ENCODE results near the gene SDHC.

Gene SDHC

DNA sequence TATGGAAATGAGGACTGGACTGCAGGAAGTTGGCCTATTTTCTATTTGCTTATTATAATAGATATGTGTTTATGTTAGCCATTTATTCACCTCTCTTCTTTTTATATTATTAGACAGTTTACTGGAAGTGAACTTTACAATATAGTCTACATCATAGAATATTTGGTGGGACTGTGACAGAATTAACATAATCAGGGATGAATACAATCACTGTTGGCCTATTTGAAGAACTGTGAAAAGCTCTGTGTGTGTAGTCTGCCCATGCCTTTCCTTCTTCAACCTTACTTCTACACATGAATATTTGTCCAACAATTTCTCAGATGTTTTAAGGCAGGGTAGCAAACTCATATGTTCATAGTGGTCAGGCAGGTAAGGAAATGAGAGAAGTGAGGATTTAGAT, 16.8 kb upstream of the SDHC start:
- Histone ChIP-seq H2AFZ (ENCODE audit: low read depth) (no peak overlapping the region), H3K4me3 (IDR thresholded peaks at IDR 0.05; ENCODE audit: insufficient read depth, low read depth, low read length) (no peak overlapping the region), H4K20me1 (ENCODE audit: insufficient read depth) (no peaks in the 10 kb centered on the region), H3K79me2 (ENCODE audit: insufficient read depth, low read depth) (no peaks in the 10 kb centered on the region), H3K4me1 (ENCODE audit: low read depth, poor library complexity, severe bottlenecking) (no peaks in the 10 kb centered on the region), H3K36me3 (ENCODE audit: insufficient read depth) (no peaks in the 10 kb centered on the region), H3K4me2 (no peak overlapping the region), H3K27ac (no peak overlapping the region), H3K9ac (no peak overlapping the region), H3K27me3 (ENCODE audit: insufficient read depth, low read depth) (no peaks in the 10 kb centered on the region)
- TF ChIP-seq, protein P1, sequence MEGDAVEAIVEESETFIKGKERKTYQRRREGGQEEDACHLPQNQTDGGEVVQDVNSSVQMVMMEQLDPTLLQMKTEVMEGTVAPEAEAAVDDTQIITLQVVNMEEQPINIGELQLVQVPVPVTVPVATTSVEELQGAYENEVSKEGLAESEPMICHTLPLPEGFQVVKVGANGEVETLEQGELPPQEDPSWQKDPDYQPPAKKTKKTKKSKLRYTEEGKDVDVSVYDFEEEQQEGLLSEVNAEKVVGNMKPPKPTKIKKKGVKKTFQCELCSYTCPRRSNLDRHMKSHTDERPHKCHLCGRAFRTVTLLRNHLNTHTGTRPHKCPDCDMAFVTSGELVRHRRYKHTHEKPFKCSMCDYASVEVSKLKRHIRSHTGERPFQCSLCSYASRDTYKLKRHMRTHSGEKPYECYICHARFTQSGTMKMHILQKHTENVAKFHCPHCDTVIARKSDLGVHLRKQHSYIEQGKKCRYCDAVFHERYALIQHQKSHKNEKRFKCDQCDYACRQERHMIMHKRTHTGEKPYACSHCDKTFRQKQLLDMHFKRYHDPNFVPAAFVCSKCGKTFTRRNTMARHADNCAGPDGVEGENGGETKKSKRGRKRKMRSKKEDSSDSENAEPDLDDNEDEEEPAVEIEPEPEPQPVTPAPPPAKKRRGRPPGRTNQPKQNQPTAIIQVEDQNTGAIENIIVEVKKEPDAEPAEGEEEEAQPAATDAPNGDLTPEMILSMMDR (conservative IDR thresholded peaks at IDR 0.05; ENCODE audit: low read depth, low read length) = no peak

DNA sequence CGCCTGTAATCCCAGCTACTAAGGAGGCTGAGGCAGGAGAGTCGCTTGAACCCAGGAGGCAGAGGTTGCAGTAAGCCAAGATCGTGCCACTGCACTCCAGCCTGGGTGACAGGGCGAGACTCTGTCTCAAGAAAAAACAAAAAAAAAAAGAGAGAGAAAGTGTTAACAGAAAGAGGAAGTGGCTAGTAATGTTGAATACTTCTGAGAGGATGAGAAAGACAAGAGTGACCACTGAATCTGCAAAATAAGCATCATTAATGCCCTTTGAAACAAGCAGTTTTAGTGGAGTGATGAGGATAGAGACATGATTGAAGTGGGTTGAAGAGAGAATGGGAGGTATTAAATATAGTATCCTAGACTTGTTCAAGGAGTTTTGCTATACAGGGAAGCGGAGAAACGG, 16.1 kb upstream of the SDHC start:
- Histone ChIP-seq H2AFZ (ENCODE audit: low read depth) (no peak overlapping the region), H3K4me1 (ENCODE audit: low read depth, poor library complexity, severe bottlenecking) (no peaks in the 10 kb centered on the region), H3K9ac (no peak overlapping the region), H3K36me3 (ENCODE audit: insufficient read depth) (no peaks in the 10 kb centered on the region), H3K27ac (no peak overlapping the region), H3K4me2 (no peak overlapping the region), H4K20me1 (ENCODE audit: insufficient read depth) (no peaks in the 10 kb centered on the region), H3K79me2 (ENCODE audit: insufficient read depth, low read depth) (no peaks in the 10 kb centered on the region), H3K27me3 (ENCODE audit: insufficient read depth, low read depth) (no peaks in the 10 kb centered on the region), H3K4me3 (IDR thresholded peaks at IDR 0.05; ENCODE audit: insufficient read depth, low read depth, low read length) (no peak overlapping the region)
- TF ChIP-seq, protein P1 (conservative IDR thresholded peaks at IDR 0.05; ENCODE audit: low read depth, low read length) = no peak

DNA sequence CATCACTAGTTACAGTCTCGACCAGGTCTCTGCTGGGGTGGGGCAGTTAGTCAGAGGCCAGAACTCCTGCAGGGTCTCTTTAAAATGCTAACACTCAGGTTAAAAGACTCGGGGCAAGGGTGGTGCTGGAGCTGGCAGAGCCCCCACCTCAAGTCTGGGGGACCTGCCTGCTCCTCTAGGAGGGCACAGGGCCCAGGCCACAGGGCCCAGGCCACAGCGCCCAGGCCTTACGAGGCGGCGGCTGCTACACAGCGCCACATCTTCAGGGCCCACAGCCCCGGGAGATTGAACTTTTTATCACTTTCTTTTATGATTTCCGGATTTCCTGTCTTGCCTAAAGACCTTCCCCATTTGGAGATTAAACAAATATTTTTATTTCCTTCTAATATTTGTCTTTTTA, 14.8 kb upstream of the SDHC start:
- Histone ChIP-seq H3K4me2 (no peak overlapping the region), H3K27ac (no peak overlapping the region), H3K4me1 (ENCODE audit: low read depth, poor library complexity, severe bottlenecking) (no peaks in the 10 kb centered on the region), H3K27me3 (ENCODE audit: insufficient read depth, low read depth) (no peaks in the 10 kb centered on the region), H4K20me1 (ENCODE audit: insufficient read depth) (no peaks in the 10 kb centered on the region), H3K36me3 (ENCODE audit: insufficient read depth) (no peaks in the 10 kb centered on the region), H3K9ac (no peak overlapping the region), H3K79me2 (ENCODE audit: insufficient read depth, low read depth) (no peaks in the 10 kb centered on the region), H2AFZ (ENCODE audit: low read depth) (no peak overlapping the region), H3K4me3 (IDR thresholded peaks at IDR 0.05; ENCODE audit: insufficient read depth, low read depth, low read length) (no peak overlapping the region)
- TF ChIP-seq, protein P1 (conservative IDR thresholded peaks at IDR 0.05; ENCODE audit: low read depth, low read length) = no peak

DNA sequence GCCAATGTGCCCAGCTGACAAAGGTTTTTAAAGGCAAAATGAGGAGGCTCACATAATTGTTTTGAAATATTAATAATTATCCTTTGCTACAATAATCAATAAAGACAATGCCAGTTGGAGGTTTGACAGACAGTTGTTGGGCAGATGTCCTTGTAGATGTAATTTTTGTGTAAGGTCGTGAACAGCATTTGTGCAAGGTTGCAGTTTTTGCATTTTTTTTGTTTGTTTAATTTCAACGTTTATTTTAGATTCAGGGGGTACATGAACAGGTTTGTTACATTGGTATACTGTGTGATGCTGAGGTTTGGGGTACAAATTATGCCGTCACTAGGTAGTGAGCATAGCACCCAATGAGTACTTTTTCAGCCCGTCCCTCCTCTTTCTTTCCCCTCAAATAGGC, 13.7 kb upstream of the SDHC start:
- Histone ChIP-seq H3K36me3 (ENCODE audit: insufficient read depth) (no peaks in the 10 kb centered on the region), H2AFZ (ENCODE audit: low read depth) (no peak overlapping the region), H3K4me3 (IDR thresholded peaks at IDR 0.05; ENCODE audit: insufficient read depth, low read depth, low read length) (no peak overlapping the region), H3K27ac (no peak overlapping the region), H3K4me2 (no peak overlapping the region), H3K9ac (no peak overlapping the region), H4K20me1 (ENCODE audit: insufficient read depth) (no peaks in the 10 kb centered on the region), H3K79me2 (ENCODE audit: insufficient read depth, low read depth) (no peaks in the 10 kb centered on the region), H3K4me1 (ENCODE audit: low read depth, poor library complexity, severe bottlenecking) (no peaks in the 10 kb centered on the region), H3K27me3 (ENCODE audit: insufficient read depth, low read depth) (no peaks in the 10 kb centered on the region)
- TF ChIP-seq, protein P1 (conservative IDR thresholded peaks at IDR 0.05; ENCODE audit: low read depth, low read length) = no peak

Measured in KMS-11 (cell line).